ENCODE measurements around the gene NAALADL2.
"Not testable (repeated sequence)": the region's sequence is repeated elsewhere in the genome, so short reads cannot be mapped to it uniquely, and the experiment has no call there.

The NAALADL2 gene

DNA sequence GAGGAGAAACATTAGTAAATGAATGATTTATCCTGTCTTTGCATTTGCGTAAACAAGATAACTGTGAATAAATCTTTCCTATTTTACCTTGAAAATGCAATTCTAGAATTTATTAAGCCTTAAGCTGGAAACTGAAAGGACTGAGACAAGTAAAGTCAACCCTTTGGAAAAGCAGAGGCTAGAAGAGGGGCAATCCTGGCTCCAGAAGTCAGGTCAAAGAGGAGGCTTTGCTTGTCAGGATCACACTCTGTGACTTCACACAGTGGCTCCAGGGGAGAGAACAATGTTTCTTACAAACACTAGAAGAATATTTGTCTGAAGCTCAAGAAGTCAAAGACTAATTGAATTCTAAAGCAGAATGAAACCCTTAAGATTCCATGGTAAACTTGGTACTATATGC lies 530.4 kb downstream of the NAALADL2 start:
- no peak for DNase-seq

DNA sequence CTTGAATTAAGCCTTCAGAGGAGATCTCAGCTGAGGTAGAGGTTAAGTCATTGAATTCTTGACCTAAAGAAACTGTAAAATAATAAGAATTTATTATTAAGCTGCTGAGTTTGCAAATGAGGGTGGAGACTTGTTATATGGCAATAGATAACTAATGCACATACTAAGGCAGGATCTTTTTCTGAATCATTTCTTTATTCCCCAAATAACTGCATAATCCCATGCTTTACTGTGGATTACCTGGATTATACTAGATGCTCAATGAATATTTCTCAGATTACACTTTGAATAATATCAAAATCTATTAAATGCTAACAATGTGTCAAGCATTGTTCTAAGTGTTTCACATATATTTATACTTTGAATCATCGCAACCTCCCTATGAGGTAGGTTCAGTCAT lies 532.5 kb downstream of the NAALADL2 start:
- DNase-seq: no peak

DNA sequence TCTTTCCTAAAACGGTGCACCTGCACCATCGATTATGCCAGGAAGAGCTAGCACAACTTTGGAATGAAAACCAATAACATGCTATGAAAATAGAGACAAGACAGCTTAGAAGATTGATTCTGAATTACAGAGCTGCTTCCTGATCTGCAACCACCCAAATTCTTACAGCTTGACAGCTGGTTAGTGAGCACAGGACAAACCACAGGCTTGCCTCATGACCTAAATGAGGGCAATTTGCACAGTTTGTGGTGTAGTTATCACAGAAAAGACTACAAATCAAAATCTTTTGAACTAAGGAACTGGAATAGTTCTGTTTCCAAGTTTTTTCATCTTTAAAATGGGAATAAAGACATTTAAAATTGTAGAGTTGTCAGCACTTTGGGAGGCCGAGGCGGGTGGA lies 533.5 kb downstream of the NAALADL2 start:
- no peak for DNase-seq

DNA sequence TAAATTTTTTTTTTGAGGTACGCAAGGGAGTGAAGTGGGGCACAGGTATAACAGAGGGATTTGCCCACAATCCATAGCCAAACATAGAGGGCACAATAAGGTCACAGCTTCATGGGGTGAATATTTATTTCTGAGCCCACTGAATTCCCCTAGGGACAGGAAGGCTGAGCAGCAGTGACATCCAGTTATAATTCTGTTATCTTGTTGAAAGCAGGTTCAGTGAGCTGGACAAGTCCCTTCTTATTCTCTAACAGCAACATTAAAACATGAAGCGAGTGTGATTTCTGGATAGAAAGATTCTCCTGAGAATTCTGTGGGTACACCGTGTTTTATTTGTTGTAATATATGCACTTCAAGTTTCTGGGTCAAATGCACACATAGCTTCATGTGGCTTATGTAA lies 538.2 kb downstream of the NAALADL2 start:
- DNase-seq: no peak

DNA sequence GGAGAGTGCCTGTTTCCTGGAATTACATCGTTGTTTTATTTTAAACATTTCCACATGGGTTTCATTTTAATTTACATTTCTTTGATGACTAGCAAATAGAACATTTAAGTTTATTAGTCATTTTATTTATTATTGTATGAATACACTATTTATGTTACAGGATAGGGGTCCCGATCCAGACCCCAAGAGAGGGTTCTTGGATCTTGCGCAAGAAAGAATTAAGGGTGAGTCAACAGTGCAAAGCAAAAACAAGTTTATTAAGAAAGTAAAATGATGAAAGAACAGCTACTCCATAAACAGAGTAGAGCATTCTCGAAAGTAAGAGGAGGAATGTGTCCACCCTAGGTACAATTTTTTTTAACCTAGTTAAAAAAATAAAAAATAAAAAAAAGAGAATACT lies 539.5 kb downstream of the NAALADL2 start:
- DNase-seq: no peak

DNA sequence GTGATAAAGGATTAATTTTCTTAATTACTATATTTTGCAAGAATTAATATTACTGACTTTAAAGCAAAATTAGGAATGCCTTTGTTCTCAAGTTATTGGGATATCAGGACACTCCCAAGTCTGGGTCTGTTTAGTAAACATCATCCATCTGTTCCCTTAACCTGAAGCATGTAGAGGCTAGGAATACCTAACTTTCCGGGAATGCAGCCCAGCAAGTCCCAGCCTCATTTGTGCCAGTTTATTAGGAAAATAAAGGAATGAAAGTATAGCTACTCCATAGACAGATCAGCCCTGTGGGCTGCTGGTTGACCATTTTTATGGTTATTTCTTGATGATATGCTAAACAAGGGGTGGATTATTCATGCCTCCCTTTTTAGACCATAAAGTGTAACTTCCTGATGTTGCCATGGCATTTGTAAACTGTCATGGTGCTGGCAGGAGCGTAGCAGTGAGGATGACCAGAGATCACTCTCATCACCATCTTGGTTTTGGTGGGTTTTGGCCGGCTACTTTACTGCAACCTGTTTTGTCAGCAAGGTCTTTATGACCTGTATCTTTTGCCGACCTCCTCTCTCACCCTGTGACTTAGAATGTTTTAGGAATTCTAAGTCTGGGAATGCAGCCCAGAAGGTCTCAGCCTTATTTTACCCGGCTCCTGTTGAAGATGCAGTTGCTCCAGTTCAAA lies 540.2 kb downstream of the NAALADL2 start:
- DNase-seq: no peak

DNA sequence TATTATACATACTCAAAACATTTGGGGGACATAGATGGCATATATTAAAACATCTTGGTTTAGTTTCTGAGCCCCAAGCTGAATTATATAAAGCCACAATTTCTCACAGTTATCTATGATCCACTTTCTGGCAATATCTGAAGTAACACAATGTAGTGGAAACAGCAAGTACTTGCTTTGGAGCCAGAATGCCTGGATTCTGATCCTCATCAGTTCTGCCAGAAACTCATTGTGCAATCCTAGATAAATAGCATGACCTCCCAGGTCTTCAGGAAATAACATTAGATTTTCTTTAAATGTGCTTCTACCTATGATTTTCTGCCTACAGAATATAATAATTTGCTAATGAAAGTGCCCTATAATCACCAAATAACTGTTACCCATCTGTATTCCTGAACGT lies 544.9 kb downstream of the NAALADL2 start:
- DNase-seq: no peak

DNA sequence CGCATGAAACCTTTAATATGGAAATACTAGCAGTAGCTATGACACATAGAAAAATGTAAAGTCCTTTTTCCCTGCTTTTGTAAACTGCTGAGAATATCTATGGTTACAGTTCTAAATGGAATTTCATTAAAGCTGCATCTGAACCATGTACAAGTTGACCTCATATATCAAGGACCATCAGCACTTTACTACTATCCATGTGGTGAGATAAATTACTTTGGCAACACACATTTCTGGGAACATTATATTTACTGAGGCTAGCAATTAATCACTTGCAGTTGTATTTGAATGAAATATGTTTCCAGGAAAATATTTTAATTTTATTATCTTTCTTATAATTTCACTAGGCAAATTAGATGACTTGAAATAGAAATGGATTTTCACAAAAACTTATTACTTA lies 545.5 kb downstream of the NAALADL2 start:
- DNase-seq: no peak

DNA sequence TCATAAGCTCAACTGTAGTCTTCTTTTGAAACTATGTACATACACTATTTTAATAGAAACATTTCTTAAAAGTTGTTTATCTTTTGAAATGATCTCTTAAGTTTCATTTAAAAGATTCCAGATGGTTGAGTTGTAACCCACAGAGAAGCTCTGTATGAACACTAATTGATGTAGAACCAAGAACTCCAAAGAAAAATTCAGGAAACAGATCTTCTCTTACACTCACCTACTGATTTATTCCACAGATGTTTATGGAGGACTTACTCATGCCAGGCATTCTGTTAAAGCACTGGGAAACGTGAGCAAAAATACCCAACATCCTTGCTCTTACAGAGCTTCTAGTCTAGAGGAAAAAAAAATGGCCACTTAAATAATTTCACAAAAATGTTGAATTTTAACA lies 551.1 kb downstream of the NAALADL2 start:
- no peak for DNase-seq

DNA sequence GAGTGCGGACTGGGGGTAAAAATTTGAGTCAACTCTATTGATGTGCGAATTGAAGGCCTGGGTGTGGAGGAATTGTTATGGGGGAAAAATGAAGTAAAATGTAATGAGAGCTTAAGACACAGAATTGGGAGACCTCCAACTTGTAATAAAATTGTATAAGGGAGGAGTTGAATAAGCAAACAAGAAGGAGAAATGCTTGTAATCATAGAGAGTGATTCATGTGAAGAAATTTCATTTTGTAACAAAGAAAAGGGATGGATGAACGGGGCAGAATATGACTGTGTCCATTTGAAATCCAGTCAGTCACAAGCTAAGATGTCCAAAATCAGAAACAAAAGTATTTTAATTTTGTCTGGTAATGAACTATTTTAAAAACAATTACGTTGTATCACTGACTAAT lies 552.3 kb downstream of the NAALADL2 start:
- DNase-seq: no peak

DNA sequence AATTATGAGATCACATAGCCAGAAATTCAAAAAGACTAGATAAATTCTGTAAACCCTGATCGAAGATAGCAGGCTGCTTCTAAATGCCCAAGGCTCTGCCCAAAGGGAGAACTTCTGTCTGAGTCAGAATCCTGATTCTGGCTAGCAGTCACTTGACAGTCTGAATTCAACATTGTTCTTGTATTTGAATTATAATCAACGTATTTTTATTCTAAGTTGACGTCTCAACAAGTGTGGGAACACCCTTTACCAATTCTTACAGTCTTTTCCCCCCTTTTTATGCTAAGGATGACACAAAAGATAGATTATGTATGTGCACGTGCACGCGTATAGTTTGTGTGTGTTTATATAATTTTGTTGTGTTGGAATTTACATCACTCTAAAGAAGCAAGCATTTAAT lies 552.8 kb downstream of the NAALADL2 start:
- no peak for DNase-seq

DNA sequence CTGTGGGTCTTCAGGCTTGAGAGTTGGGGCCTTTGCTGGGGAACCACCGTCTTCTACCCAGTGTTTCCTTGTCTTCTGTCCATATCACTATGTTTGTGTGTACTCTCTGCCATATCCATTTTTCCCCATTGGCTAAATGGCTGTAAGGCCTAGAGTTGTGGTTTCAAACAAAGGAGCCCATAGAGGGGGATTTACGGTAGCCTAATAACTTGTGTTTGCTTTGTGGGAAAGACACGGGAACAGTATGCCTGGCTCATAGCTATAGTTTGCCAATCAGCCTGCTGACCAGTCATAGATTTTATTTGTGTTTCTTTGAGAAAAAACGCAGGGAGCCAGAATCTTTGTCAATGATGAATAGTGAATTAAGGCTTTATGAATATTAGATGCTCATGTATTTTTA lies 554.8 kb downstream of the NAALADL2 start:
- no peak for DNase-seq

DNA sequence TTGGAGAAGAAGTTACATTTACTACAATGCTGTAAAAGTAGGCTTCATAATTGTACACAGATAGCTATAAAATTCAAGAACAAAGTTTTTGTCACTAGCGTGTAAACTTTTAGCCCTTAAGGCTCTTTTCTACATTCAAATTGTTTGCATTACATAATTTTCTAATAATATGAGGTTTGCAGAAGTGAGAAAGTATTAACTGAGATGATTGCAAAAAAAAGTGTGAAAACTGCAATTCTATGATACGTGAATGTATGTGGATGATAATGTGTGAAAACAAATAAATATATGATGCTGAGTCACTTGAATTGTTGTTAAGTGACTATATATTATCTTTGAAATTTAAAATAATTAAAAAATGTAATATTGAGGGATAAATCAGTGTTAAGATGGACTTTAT lies 557.5 kb downstream of the NAALADL2 start:
- no peak for DNase-seq

DNA sequence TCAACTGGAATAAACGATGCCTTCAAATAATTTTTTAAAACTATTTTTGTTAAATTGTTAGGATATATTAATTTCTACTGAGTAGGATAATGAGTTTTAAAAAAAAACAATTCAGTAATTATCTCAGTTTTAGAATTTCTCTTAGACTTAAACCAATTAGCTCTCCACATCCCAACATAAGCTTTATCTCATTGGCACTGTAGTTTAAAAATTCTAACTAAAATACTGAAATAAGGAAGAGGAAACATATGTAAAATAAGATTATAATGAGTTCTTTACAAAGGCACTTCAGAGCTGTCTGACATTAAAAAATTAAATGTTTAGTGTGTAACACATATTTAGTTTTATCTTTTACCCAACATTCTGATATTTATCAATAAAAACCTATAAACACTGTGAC lies 558.3 kb downstream of the NAALADL2 start:
- DNase-seq: no peak

DNA sequence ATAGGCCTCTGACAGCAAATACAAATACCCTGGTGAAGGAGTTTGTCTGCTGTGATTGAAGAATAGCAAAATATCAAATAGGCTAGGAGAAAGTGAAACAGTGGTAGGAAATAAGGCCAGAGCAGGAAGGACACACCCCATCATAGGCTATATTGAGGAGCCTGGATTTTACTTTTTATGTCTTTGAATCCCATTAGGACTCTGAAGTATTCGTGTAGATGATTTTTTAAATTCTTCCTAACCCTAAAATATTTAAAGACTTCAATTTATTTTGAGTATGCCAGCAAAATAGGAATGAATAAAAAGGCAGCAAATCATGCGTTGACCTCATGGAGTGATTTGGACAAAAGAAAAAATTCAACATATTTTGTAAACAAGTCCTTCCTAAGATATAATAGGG lies 562.8 kb downstream of the NAALADL2 start:
- no peak for DNase-seq

DNA sequence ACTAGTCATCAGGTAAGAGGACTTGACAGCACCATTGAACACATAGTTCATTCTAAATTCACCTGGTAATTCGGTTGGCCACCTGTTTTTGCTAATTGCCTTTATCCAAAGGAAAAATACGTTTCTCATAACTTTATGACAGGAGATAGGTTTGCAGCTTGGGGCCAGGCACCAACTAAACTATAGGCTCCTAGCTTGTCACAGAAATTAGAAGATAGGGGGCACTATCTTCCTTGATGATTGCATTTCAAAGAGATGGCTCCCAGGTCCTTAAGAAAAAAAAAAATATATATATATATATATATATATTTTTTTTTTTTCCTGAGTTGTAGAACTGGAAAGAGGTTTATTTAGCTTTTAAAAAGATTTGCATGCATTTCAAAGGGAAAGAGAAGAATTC lies 563.6 kb downstream of the NAALADL2 start:
- peak in 1 of 2 experiments; percentile 6 for DNase-seq

DNA sequence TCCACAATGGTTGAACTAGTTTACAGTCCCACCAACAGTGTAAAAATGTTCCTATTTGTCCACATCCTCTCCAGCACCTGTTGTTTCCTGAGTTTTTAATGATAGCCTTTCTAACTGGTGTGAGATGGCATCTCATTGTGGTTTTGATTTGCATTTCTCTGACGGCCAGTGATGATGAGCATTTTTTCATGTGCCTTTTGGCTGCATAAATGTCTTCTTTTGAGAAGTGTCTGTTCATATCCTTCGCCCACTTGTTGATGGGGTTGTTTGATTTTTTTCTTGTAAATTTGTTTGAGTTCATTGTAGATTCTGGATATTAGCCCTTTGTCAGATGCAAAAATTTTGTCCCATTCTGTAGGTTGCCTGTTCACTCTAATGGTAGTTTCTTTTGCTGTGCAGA lies 564.7 kb downstream of the NAALADL2 start:
- not testable (repeated sequence) for DNase-seq

DNA sequence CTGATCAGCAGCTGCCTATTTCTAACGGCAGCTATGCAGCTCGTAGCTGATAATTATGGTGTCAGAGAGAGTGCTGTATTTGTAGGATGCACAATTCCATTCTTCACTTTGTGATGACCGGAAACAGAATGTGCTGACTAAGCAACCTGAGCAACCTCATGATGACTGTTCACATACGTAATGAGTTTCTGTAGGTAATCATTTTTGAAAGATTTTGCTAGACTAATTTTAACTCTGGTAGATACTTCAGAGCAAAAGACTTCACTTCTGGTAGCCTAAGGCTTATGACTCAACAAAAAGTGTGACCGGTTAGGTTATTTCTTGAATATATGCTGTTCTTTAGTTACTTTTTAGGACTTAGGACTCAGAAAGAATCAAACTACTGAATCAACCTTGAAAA lies 567.7 kb downstream of the NAALADL2 start:
- DNase-seq: no peak

DNA sequence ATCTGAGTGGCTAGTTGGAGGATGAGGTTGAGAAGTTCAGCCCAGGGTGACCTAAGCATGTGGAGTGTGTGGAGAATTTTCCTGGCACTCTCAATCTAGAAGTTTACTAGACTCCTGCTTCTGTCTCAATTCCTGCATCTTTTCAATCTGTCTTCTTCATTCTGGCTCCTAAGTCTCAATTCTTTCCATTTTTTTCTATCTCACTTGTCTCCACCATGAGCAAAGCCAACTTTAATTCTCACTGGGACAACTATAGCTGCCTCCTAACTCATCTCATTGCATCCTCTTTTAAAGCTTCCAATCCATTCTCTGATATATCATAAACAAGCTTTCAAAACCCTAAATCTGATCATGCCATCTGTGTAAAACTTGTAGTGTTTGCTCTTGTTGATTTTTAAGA lies 569.3 kb downstream of the NAALADL2 start:
- no peak for DNase-seq

DNA sequence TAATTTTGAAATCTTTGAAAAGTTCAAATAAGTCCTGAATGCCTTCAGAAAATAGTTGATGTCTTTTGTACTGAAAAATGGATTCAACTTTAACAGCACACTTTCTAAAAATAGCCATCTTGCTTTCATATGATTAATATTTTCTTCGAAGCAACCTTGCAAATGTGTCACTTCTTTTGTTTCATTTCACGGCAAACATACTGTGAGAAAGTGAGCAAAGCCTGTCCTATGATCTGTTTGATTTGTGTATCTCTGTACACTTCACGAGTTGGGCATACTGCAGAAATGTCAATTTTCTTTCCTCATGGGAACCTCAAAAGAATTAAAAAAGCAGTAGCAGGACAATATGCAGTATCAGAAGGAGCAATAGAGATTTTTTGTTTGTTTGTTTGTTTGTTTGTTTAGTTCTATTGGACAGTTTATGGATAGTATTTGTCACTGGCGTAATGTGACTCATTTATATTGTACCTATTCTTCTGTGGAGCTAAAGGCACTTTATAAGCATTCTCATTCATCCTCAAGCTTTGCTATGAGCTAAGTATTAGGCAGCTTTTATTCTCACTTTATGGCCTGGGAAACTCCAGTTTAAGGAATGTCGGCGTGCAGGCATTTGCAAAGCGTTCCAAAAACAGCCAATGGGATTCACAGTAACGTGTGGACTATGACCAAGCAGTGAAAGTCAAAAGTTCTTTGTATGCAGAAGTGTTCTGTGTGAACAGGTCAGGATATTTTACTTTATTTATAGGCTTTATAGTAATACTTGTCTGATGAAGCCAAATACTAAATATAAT lies 572.0 kb downstream of the NAALADL2 start:
- DNase-seq: no peak

DNA sequence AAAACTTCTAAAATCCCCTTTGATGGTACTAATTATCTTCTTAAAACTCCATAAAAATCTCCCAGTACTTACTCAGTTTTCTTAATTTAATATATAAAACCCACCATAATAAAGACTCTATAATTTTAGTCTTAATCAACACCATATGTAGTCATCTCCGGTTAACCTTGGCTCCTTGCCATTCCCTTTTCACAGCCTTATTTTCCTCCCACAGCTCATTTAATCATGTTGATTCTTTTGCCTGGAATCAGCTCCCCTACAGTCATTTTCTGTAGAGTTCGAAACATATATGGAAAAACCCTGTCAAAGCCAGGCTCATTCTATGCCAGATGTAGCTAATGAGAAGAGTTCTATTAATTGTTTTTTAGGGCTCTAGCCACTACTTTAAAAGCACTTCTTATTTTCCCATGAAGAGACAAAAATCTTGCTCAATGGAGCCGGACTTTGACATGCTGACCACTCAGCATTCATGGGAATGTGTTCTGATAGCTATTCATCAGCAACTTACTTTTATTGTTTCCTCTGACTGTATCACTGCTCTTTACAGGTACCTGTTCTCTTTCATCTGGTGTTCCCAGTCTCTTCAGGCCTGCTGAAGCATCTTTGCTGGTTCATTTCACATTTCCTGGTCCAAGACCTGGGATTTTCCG lies 573.4 kb downstream of the NAALADL2 start:
- no peak for DNase-seq

DNA sequence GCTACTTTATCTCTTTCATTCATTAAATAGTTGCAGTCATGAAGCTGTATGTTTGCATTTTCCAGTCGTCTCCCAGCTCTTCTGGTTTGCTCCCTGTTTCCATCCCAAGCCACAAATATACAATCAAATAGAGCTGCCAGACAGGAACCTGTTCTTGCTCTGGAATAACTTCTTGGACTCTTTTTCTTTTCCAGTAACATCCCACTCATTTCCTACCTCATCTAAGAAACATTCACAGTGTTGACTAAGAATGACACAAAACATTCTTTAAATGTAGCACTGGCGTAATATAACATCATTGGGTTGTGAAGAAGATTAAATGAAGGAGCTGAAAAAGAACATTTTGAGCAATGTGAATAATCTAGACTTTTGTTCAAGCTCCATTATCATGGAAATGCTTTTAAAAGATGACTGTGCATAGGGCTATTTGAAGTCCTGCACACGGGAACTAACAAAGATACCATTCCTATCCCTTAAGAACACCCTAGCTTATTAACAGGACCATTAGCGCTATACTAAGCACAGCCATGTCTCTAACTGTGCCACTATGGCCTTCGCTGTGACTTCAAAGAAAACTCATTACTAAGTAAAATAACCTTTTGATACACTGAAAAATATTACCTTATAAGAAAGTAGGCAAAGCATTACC lies 574.0 kb downstream of the NAALADL2 start:
- no peak for DNase-seq

DNA sequence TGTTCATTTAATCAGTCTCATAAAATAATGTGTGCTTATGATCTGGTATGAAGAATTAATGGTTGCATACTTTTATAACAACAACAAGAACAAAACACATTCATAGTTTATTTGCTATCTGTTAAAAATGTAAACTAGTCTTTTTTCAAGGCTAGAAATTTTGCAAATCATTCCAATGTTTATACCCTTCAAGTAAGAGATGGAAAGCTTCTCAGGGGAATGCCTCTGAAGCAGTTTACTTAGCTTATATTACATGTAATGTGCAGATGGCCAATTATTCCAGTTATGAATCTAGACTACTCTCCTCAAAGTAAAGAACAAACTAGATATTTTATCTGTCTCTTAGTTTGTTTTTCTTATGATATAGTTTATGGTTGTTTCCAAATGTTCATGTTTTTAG lies 575.4 kb downstream of the NAALADL2 start:
- DNase-seq: no peak

DNA sequence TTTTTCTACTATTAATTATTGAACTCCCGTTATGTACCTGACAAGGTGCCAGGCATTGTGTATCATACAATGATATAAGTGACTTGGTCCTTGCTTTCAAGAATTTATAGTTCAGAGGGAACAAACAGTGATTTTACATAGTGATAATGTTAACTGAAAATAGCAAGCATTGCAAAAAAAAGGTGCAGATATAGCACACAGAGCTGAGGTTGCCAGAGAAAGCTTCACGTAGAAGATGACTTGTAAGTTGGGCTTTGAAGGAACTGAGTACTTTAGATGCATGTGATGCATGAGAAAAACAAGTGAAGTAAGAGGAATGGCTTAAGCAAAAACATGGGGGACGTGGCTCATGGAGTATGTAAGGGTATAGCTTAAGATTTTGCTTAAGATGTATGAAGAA lies 584.5 kb downstream of the NAALADL2 start:
- no peak for DNase-seq

Data from AML-193 (cell line).